Measurements from ENCODE around the gene CCNQ.

- TF ChIP-seq REST (IDR thresholded peaks at IDR 0.05; ENCODE audit: low read depth, low read length) (no peak), CTCF (IDR thresholded peaks at IDR 0.05) (no peak), GATA2 (CRISPR knock-in tag; IDR thresholded peaks at IDR 0.05) (no peak), RXRA (IDR thresholded peaks at IDR 0.05; ENCODE audit: borderline replicate concordance, low read depth) (no peak), GABPA (IDR thresholded peaks at IDR 0.05; ENCODE audit: low read depth) (no peak), MAX (IDR thresholded peaks at IDR 0.05; ENCODE audit: low read depth) (no peak), EP300 (IDR thresholded peaks at IDR 0.05; ENCODE audit: borderline replicate concordance in 1 of 2, low read depth in 1 of 2, low read length in 1 of 2) (no peak), FOXM1 (IDR thresholded peaks at IDR 0.05; ENCODE audit: low read depth) (no peak), YY1 (IDR thresholded peaks at IDR 0.05; ENCODE audit: low read depth) (no peak), SMC3 (IDR thresholded peaks at IDR 0.05; ENCODE audit: low read depth, low read length) (no peak), EZH2phosphoT487 (IDR thresholded peaks at IDR 0.05; ENCODE audit: borderline replicate concordance, low read depth) (no peak), RAD21 (IDR thresholded peaks at IDR 0.05; ENCODE audit: low read length) (no peak)
Measured at GRCh38 chrX:153547195-153547594, 51.7 kb downstream of the CCNQ start.
